NCI-H146 (cell line): ENCODE measurements around the gene CCDC92B.

Experiments used
- DNase-seq: peaks from one replicate; lab custom pipeline; 2025; lab: John Stamatoyannopoulos, UW

CCDC92B gene

GRCh38 chr17:2721603-2722002 lies 27.8 kb downstream of the CCDC92B start:
- no peak for DNase-seq

- no peak for DNase-seq
Measured at GRCh38 chr17:2719861-2720260, 29.6 kb downstream of the CCDC92B start.

- no peak for DNase-seq
Measured at GRCh38 chr17:2718150-2718938, 31.1 kb downstream of the CCDC92B start.

- DNase-seq = no peak
Measured at GRCh38 chr17:2716649-2717048, 32.8 kb downstream of the CCDC92B start.

- no peak for DNase-seq
Measured at GRCh38 chr17:2713881-2714280, 35.6 kb downstream of the CCDC92B start.

- peak; percentile 28 for DNase-seq
Measured at GRCh38 chr17:2712300-2713043, 37.0 kb downstream of the CCDC92B start.

GRCh38 chr17:2711608-2712299 lies 37.7 kb downstream of the CCDC92B start, which contains the start of gene CLUH:
Gene CLUH (minus strand): TSS chr17:2711764. CDS start chr17:2711661, 103 bp downstream.
- DNase-seq = peak; percentile 93

- DNase-seq = peak; percentile 37
Measured at GRCh38 chr17:2710803-2711607, 38.4 kb downstream of the CCDC92B start.

- DNase-seq = no peak
Measured at GRCh38 chr17:2710071-2710802, 39.2 kb downstream of the CCDC92B start.

GRCh38 chr17:2709183-2709661 lies 40.2 kb downstream of the CCDC92B start:
- DNase-seq = no peak

GRCh38 chr17:2708585-2709182 lies 40.8 kb downstream of the CCDC92B start:
- no peak for DNase-seq

- no peak for DNase-seq
Measured at GRCh38 chr17:2707721-2708584, 41.5 kb downstream of the CCDC92B start.

GRCh38 chr17:2706911-2707510 lies 42.4 kb downstream of the CCDC92B start:
- DNase-seq = no peak

GRCh38 chr17:2705888-2706795 lies 43.3 kb downstream of the CCDC92B start:
- no peak for DNase-seq

- DNase-seq = no peak
Measured at GRCh38 chr17:2705263-2705662, 44.2 kb downstream of the CCDC92B start.

GRCh38 chr17:2704890-2705248 lies 44.6 kb downstream of the CCDC92B start:
- DNase-seq = no peak

GRCh38 chr17:2704031-2704889 lies 45.2 kb downstream of the CCDC92B start:
- DNase-seq = no peak
